Ureter (tissue), 1 donor: ENCODE data around the gene TAOK3. TPM values are rescaled to one million over a fixed set of nuclear protein-coding genes. Genes with fewer than 3 reads are reported as not detected.
"Not testable (repeated sequence)": the region's sequence is repeated elsewhere in the genome, so short reads cannot be mapped to it uniquely, and the experiment has no call there.

Experiments used
- DNase-seq: peaks from one replicate; pipeline ENCODE4 v3.0.0-alpha.2; 2020; ENCODE audit warnings: low spot score
- total RNA-seq: library from RNA; stranded (reverse); gene quantifications from one replicate; pipeline ENCODE4 v1.2.4, GENCODE V29; 2023
- donor health status: DM: yes; HTN: yes; CAD: no.

The TAOK3 gene
- total RNA-seq, 1 donor from 2014 or later, result 57.5 TPM

- no peak for DNase-seq
These were observed 35.4 kb downstream of the TAOK3 start for GRCh38 chr12:118337194-118337838.

GRCh38 chr12:118336123-118336522 is 36.6 kb downstream of the TAOK3 start:
- DNase-seq, result no peak

GRCh38 chr12:118334939-118335567 is 37.7 kb downstream of the TAOK3 start:
- no peak for DNase-seq

- no peak for DNase-seq
These were observed 38.5 kb downstream of the TAOK3 start for GRCh38 chr12:118334241-118334640.

GRCh38 chr12:118332511-118332910 is 40.2 kb downstream of the TAOK3 start:
- no peak for DNase-seq

- DNase-seq, result no peak
These were observed 42.2 kb downstream of the TAOK3 start for GRCh38 chr12:118330421-118331018.

GRCh38 chr12:118328486-118329330 is 44.0 kb downstream of the TAOK3 start:
- no peak for DNase-seq

GRCh38 chr12:118327391-118327790 is 45.3 kb downstream of the TAOK3 start:
- DNase-seq, result no peak

- DNase-seq, result no peak
These were observed 45.7 kb downstream of the TAOK3 start for GRCh38 chr12:118326991-118327390.

GRCh38 chr12:118325081-118325480 is 47.6 kb downstream of the TAOK3 start:
- no peak for DNase-seq

- no peak for DNase-seq
These were observed 53.1 kb downstream of the TAOK3 start for GRCh38 chr12:118319627-118320026.

- DNase-seq, result no peak
These were observed 54.0 kb downstream of the TAOK3 start for GRCh38 chr12:118318744-118319143.

GRCh38 chr12:118317729-118318128 is 55.0 kb downstream of the TAOK3 start:
- no peak for DNase-seq

- no peak for DNase-seq
These were observed 56.9 kb downstream of the TAOK3 start for GRCh38 chr12:118315821-118316220.

- DNase-seq, result no peak
These were observed 60.1 kb downstream of the TAOK3 start for GRCh38 chr12:118312578-118312977.

- no peak for DNase-seq
These were observed 61.0 kb downstream of the TAOK3 start for GRCh38 chr12:118311666-118312065.

GRCh38 chr12:118310320-118310719 is 62.4 kb downstream of the TAOK3 start:
- DNase-seq, result no peak

- not testable (repeated sequence) for DNase-seq
These were observed 64.7 kb downstream of the TAOK3 start for GRCh38 chr12:118308006-118308405.

GRCh38 chr12:118307069-118307954 is 65.4 kb downstream of the TAOK3 start:
- DNase-seq, result no peak

- no peak for DNase-seq
These were observed 68.6 kb downstream of the TAOK3 start for GRCh38 chr12:118304093-118304492.

GRCh38 chr12:118302053-118302452 is 70.7 kb downstream of the TAOK3 start:
- no peak for DNase-seq
